A673 (cell line): Measurements from ENCODE around the gene ELP4. TPM values are rescaled to one million over a fixed set of nuclear protein-coding genes. Genes with fewer than 3 reads are reported as not detected.

ENCODE experiments used
- BruUV-seq: library from RNA; stranded (reverse); fragments of 400-500 nt; replicated peaks from 2 replicates; lab custom pipeline; 2021; lab: Mats Ljungman, UMichigan
- CTCF ChIA-PET: fragments of 300-600 bp; sonication (Branson Sonifier 250); formaldehyde crosslinking; loops from one replicate; lab custom pipeline; 2022; ENCODE audit warnings: antibody characterized with exemption; lab: Charles Lee
- POLR2A ChIA-PET: fragments of 300-600 bp; sonication (Branson Sonifier 250); formaldehyde crosslinking; loops from one replicate; lab custom pipeline; 2022; ENCODE audit warnings: antibody characterized with exemption; ENCODE audit not compliant: low non-redundant PET; lab: Charles Lee
- DNase-seq: peaks from one replicate; pipeline ENCODE4 v3.0.0-alpha.2; 2015; ENCODE audit warnings: low spot score
- H3K27ac ChIP-seq: fragments of 200-600 bp; sonication (generic); 2 replicates; pipeline ENCODE4 v1.5.1; 2016; ENCODE audit warnings: mixed run types, low read depth, mild to moderate bottlenecking, mixed read lengths, antibody characterized with exemption, low read length; ENCODE audit not compliant: poor library complexity, severe bottlenecking
- H3K27me3 ChIP-seq: fragments of 200-600 bp; sonication (generic); replicated peaks from 2 replicates; pipeline ENCODE4 v1.6.1; 2017; ENCODE audit warnings: mixed run types, low read depth, mild to moderate bottlenecking, mixed read lengths, antibody characterized with exemption, low read length; ENCODE audit not compliant: insufficient read depth, poor library complexity
- H3K36me3 ChIP-seq: fragments of 200-600 bp; sonication (generic); 2 replicates; pipeline ENCODE4 v1.6.1; 2016; ENCODE audit warnings: mixed run types, mild to moderate bottlenecking, mixed read lengths, antibody characterized with exemption, low read length; ENCODE audit not compliant: insufficient read depth, poor library complexity, severe bottlenecking
- H3K4me1 ChIP-seq: fragments of 200-600 bp; sonication (generic); 2 replicates; pipeline ENCODE4 v1.6.1; 2017; ENCODE audit warnings: mixed run types, mild to moderate bottlenecking, mixed read lengths, antibody characterized with exemption, low read length; ENCODE audit not compliant: insufficient read depth, poor library complexity, severe bottlenecking
- H3K4me3 ChIP-seq: fragments of 200-600 bp; sonication (generic); 2 replicates; pipeline ENCODE4 v1.5.1; 2016; ENCODE audit warnings: low read depth, mixed run types, mild to moderate bottlenecking, mixed read lengths, low read length; ENCODE audit not compliant: poor library complexity, severe bottlenecking
- H3K9me3 ChIP-seq: fragments of 200-600 bp; sonication (generic); 2 replicates; pipeline ENCODE4 v1.6.1; 2016; ENCODE audit warnings: mixed run types, low read depth, mild to moderate bottlenecking, mixed read lengths, antibody characterized with exemption, low read length; ENCODE audit not compliant: poor library complexity, severe bottlenecking
- EZH2 ChIP-seq: fragments of 200-600 bp; sonication (generic); IDR thresholded peaks from 2 replicates; pipeline ENCODE4 v1.6.1; 2017; ENCODE audit warnings: borderline replicate concordance, low read depth, mild to moderate bottlenecking, mixed read lengths, antibody characterized with exemption, low read length; ENCODE audit not compliant: poor library complexity, severe bottlenecking
- intact Hi-C: fragments of 100-400 bp; cut with micrococcal nuclease; formaldehyde crosslinking; loops from one replicate; pipeline ENCODE4 v1.10.0; 2022; ENCODE audit not compliant: unreplicated experiment
- total RNA-seq: library from RNA; stranded (reverse); gene quantifications from 2 replicates; pipeline ENCODE4 v1.2.3, GENCODE V29; 2021
- TF ChIP-seq, protein P1 (sequence below): fragments of 300-800, 200-600 bp; sonication (generic); conservative IDR thresholded peaks from 2 replicates; pipeline ENCODE4 v1.5.1; 2017; ENCODE audit warnings: low read depth, mild to moderate bottlenecking, antibody characterized with exemption, low read length, moderate library complexity, mixed read lengths

Gene ELP4
- total RNA-seq, 1 experiment from 2014 or later: 49.4 TPM

GRCh38 chr11:31782257-31782656 lies 272.7 kb downstream of the ELP4 start:
- H3K27me3 ChIP-seq: no peaks in the 10 kb centered on the region
- no TSS peak for BruUV-seq
- CTCF ChIA-PET: no interaction called here
- intact Hi-C loops: no loop called here
- no peak overlapping the region for H3K4me3 ChIP-seq
- DNase-seq: no peak
- H3K36me3 ChIP-seq: no peaks in the 10 kb centered on the region
- no peaks in the 10 kb centered on the region for H3K4me1 ChIP-seq
- H3K27ac ChIP-seq: no peak overlapping the region
- TF ChIP-seq, protein P1, sequence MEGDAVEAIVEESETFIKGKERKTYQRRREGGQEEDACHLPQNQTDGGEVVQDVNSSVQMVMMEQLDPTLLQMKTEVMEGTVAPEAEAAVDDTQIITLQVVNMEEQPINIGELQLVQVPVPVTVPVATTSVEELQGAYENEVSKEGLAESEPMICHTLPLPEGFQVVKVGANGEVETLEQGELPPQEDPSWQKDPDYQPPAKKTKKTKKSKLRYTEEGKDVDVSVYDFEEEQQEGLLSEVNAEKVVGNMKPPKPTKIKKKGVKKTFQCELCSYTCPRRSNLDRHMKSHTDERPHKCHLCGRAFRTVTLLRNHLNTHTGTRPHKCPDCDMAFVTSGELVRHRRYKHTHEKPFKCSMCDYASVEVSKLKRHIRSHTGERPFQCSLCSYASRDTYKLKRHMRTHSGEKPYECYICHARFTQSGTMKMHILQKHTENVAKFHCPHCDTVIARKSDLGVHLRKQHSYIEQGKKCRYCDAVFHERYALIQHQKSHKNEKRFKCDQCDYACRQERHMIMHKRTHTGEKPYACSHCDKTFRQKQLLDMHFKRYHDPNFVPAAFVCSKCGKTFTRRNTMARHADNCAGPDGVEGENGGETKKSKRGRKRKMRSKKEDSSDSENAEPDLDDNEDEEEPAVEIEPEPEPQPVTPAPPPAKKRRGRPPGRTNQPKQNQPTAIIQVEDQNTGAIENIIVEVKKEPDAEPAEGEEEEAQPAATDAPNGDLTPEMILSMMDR: no peak
- no peak for TF ChIP-seq EZH2
- POLR2A ChIA-PET: interaction anchor here (0.6 kb wide), 1 partner anchor 246 kb away, joined by 3 read pairs; no protein-coding TSS in a partner anchor
- H3K9me3 ChIP-seq: no peaks in the 10 kb centered on the region

DNA sequence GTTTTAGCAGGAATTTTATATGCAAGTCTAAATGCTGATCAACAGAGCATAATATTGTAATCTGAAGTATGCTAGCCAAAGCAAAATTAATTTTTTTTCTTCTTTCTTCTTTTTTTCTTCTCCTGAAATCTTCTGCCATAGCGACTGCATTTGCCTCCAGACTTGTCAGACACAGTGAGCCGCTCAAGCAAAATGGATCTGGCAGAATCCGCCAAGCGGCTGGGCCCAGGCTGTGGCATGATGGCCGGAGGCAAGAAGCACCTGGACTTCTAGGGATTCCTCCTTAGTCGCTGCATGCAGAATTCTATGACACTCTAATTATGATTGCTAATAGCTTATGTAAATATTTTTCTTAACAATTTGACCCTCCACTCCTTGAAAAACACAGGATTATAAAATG lies 273.7 kb downstream of the ELP4 start:
- CTCF ChIA-PET: no interaction called here
- Histone ChIP-seq H3K4me3 (no peak overlapping the region), H3K27ac (no peak overlapping the region), H3K27me3 (no peaks in the 10 kb centered on the region), H3K36me3 (no peaks in the 10 kb centered on the region), H3K9me3 (no peaks in the 10 kb centered on the region), H3K4me1 (no peaks in the 10 kb centered on the region)
- no peak for DNase-seq
- intact Hi-C loops: no loop called here
- POLR2A ChIA-PET: no interaction called here
- no TSS peak for BruUV-seq
- no peak for TF ChIP-seq EZH2
- TF ChIP-seq, protein P1: no peak

DNA sequence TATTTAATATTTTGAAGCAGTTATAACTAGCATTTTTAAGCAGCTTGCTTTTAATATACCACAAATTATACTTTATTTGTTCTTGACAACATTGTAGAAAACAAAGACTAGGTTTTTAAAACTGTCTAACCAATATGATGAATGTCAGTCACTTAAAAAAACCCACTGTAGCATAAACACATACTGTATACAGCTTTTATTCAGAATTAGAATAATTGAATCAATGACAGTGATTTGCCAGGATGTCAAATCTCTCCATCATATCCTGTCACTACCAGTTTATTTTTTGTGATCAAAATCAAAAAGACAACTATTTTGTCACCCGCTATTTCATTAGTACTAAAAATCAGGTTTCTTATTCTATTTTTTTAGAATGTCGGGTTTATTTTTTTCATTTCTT lies 275.0 kb downstream of the ELP4 start:
- no peak for DNase-seq
- CTCF ChIA-PET: no interaction called here
- no TSS peak for BruUV-seq
- Histone ChIP-seq H3K4me3 (no peak overlapping the region), H3K9me3 (no peaks in the 10 kb centered on the region), H3K36me3 (peaks cover 9% of the 10 kb centered on the region), H3K4me1 (no peaks in the 10 kb centered on the region), H3K27me3 (no peaks in the 10 kb centered on the region), H3K27ac (no peak overlapping the region)
- intact Hi-C loops: no loop called here
- POLR2A ChIA-PET: no interaction called here
- TF ChIP-seq, protein P1: no peak
- TF ChIP-seq EZH2: no peak
